Uterus (tissue), 4 donors: ENCODE results near the gene MAP4. TPM values are rescaled to one million over a fixed set of nuclear protein-coding genes. Genes with fewer than 3 reads are reported as not detected.
A peak's percentile ranks its signal among the peaks of the same experiment; 100 is the strongest.

ENCODE experiments used
- DNase-seq, 2 donors: peaks; one replicate each; pipeline ENCODE4 v3.0.0-alpha.2; 2019 to 2020
- H3K27ac ChIP-seq, 2 donors: fragments of 200-600 bp; sonication (generic); 1 replicate in 1 of 2; 2 replicates in 1 of 2; pipeline ENCODE4 v1.5.1; 2016 to 2018
- H3K27me3 ChIP-seq, 2 donors: fragments of 200-600 bp; sonication (generic); one replicate each; pipeline ENCODE4 v1.5.1; 2018 to 2019; ENCODE audit warnings: control low read depth in 1 of 2
- H3K36me3 ChIP-seq, 2 donors: fragments of 200-600 bp; sonication (generic); one replicate each; pipeline ENCODE4 v1.5.1; 2019; ENCODE audit warnings: control low read depth in 1 of 2
- H3K4me1 ChIP-seq, 2 donors: fragments of 200-600 bp; sonication (generic); one replicate each; pipeline ENCODE4 v1.5.1; 2018 to 2019; ENCODE audit warnings: control low read depth in 1 of 2
- H3K4me3 ChIP-seq, 2 donors: fragments of 200-600 bp; sonication (generic); 1 replicate in 1 of 2; 2 replicates in 1 of 2; pipeline ENCODE4 v1.5.1; 2018 to 2019; ENCODE audit warnings: mild to moderate bottlenecking in 1 of 2
- H3K9me3 ChIP-seq, 2 donors: fragments of 200-600 bp; sonication (generic); one replicate each; pipeline ENCODE4 v1.5.1; 2019; ENCODE audit warnings: control low read depth in 1 of 2
- POLR2A ChIP-seq, 2 donors: fragments of 450-650 bp; IDR thresholded peaks; one replicate each; pipeline ENCODE4 v1.6.1; 2016; ENCODE audit warnings: antibody characterized with exemption in 2 of 2, mild to moderate bottlenecking in 1 of 2, moderate library complexity in 1 of 2
- intact Hi-C: fragments of 100-400 bp; cut with DNase I; formaldehyde crosslinking; loops from one replicate; pipeline ENCODE4 v1.15.1; 2023; ENCODE audit warnings: low total_unique reads
- total RNA-seq, 4 donors: library from RNA; depleted of rRNA in 3 of 4; stranded (reverse); fragments of >200 nt in 3 of 4; gene quantifications; one replicate each; pipeline versions ENCODE4 v1.1.0 to v1.2.4, GENCODE V29; 2014 to 2023
- TF ChIP-seq, protein P1 (sequence below), 4 experiments: fragments of 200-600 bp in 2 of 4; fragments of 450-650 bp in 2 of 4; sonication (generic) in 2 of 4; IDR thresholded peaks; one replicate each; pipeline ENCODE4 v1.5.1; 2016 to 2019; ENCODE audit warnings: antibody characterized with exemption in 4 of 4, mild to moderate bottlenecking in 2 of 4, moderate library complexity in 1 of 4
- donor health status: DM: yes; HTN: yes; CAD: no.

Gene MAP4
- total RNA-seq, 4 donors from 2014 or later: 51.5 to 264 (median 79.7) TPM

DNA sequence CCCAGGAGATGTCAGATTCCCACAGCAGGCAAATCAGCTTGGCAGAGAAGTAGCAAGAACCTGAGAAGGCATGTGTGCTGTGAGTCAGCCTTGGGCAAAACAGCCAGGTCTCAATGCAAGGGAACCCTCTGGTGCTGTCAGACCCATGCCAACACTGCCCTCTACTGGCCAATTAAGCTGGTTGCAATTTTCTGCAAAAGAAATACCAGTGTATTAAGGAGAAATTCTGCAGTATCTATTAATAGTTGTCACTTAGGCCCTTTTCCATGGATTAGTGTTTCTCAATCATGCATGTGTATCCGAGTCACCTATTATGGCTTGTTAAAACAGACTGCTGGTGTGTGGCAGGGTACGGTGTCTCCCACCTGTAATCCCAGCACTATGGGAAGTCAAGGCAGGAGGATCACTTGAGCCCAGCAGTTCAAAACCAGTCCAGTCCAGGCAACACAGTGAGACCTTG, 26.2 kb downstream of the MAP4 start:
- intact Hi-C loops: loop anchor here (5.0 kb wide), 1 partner anchor 153 kb away; no protein-coding TSS in a partner anchor
- H3K27ac ChIP-seq: peak overlapping the region; percentile 8 to 66
- no peaks in the 10 kb centered on the region for H3K9me3 ChIP-seq
- H3K36me3 ChIP-seq: no peaks in the 10 kb centered on the region
- TF ChIP-seq, protein P1, sequence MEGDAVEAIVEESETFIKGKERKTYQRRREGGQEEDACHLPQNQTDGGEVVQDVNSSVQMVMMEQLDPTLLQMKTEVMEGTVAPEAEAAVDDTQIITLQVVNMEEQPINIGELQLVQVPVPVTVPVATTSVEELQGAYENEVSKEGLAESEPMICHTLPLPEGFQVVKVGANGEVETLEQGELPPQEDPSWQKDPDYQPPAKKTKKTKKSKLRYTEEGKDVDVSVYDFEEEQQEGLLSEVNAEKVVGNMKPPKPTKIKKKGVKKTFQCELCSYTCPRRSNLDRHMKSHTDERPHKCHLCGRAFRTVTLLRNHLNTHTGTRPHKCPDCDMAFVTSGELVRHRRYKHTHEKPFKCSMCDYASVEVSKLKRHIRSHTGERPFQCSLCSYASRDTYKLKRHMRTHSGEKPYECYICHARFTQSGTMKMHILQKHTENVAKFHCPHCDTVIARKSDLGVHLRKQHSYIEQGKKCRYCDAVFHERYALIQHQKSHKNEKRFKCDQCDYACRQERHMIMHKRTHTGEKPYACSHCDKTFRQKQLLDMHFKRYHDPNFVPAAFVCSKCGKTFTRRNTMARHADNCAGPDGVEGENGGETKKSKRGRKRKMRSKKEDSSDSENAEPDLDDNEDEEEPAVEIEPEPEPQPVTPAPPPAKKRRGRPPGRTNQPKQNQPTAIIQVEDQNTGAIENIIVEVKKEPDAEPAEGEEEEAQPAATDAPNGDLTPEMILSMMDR (IDR thresholded peaks at IDR 0.05): peak; percentile 90 to 97 (median 90)
- TF ChIP-seq POLR2A (IDR thresholded peaks at IDR 0.05): no peak
- peak; percentile 75 to 89 for DNase-seq
- no peak overlapping the region for H3K4me3 ChIP-seq
- H3K27me3 ChIP-seq: no peaks in the 10 kb centered on the region
- no peaks in the 10 kb centered on the region for H3K4me1 ChIP-seq

DNA sequence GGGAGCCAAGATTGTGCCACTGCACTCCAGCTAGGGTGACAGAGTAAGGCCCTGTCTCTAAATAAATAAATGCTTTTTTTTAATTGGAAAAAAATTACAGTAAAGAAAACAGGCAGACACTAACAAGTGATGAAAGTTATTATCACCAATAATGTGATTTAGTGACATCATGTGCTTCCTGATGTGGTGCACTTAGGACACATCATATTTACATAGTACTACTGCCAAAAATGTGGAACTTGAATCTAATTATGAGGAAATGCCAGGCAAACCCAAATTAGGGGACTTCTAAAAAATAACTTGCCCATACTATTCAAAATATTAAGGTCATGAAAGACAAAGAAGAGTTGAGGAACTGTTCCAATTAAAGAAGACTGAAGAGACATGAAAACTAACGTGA, 30.8 kb downstream of the MAP4 start:
- intact Hi-C loops: no loop called here
- Histone ChIP-seq H3K9me3 (no peaks in the 10 kb centered on the region), H3K27me3 (no peaks in the 10 kb centered on the region), H3K4me1 (no peaks in the 10 kb centered on the region), H3K36me3 (no peaks in the 10 kb centered on the region), H3K27ac (no peak overlapping the region), H3K4me3 (no peak overlapping the region)
- no peak for DNase-seq
- TF ChIP-seq, protein P1 (IDR thresholded peaks at IDR 0.05): no peak
- no peak for TF ChIP-seq POLR2A (IDR thresholded peaks at IDR 0.05)

DNA sequence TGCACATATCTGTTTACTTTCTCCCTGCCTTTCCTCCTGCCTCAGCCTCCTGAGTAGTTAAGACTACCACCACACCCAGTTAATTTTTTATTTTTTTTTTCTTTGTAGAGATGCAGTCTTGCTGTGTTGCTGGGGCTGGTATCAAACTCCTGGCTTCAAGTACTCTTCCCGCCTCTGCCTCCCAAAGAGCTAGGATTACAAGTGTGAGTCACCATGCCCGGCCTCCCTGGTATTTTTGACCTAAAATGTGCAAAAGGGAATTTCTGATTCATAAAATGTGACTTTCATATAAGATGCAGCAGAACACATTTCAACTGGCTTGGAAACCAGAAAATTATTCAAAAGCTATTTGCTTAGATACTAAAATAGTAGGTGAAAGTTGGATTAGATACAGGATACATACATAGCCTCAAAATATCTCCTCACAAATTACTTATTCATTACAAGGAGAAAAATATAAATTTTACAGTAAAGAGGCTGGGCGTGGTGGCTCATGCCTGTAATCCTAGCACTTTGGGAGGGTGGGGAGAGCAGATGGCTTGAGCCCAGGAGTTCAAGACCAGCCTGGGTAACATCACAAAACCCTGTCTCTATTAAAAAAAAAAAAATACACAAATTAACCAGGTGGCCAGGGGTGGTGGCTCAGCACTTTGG, 32.0 kb downstream of the MAP4 start:
- intact Hi-C loops: no loop called here
- Histone ChIP-seq H3K27ac (no peak overlapping the region), H3K36me3 (no peaks in the 10 kb centered on the region), H3K27me3 (no peaks in the 10 kb centered on the region), H3K9me3 (no peaks in the 10 kb centered on the region), H3K4me1 (no peaks in the 10 kb centered on the region), H3K4me3 (no peak overlapping the region)
- TF ChIP-seq, protein P1 (IDR thresholded peaks at IDR 0.05): no peak
- no peak for TF ChIP-seq POLR2A (IDR thresholded peaks at IDR 0.05)
- no peak for DNase-seq

DNA sequence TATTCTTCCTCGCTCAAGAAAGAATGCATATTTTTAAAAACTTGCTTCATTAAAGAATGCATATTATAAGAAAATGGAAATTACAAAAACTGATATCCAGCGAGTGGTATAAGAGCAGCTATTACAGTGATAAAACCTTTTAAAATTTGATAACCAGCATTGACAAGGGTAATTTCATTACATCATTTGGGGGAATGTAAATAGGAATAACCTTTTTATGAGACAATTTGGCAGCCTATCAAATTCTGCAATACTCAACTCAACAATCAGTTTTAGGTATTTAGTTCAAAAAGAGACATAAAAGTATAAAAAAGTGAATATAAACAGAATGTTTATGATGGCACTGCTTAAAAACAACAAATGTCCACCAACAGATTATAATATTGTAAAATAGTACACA, 35.4 kb downstream of the MAP4 start:
- Histone ChIP-seq H3K4me1 (no peaks in the 10 kb centered on the region), H3K27me3 (no peaks in the 10 kb centered on the region), H3K9me3 (no peaks in the 10 kb centered on the region), H3K36me3 (no peaks in the 10 kb centered on the region), H3K27ac (no peak overlapping the region), H3K4me3 (no peak overlapping the region)
- DNase-seq: no peak
- no peak for TF ChIP-seq POLR2A (IDR thresholded peaks at IDR 0.05)
- TF ChIP-seq, protein P1 (IDR thresholded peaks at IDR 0.05): no peak
- intact Hi-C loops: no loop called here

DNA sequence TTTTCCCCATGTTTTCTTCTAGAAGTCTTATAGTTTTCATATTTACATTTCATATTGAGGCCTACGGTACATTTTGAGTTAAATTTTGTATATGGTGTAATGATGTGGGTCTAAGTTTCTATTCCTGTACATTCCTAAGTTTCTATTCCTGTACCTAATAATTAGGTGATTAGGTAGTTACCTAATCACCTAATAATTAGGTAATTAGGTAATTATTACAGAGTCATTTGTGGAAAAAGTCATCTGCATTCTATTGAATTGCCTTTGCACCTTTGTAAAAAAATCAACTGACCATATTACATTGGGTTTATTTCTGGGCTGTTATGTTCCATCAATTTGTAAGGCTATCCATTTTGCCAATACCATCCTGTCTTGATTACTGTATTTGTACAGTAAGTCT, 37.1 kb downstream of the MAP4 start:
- Histone ChIP-seq H3K36me3 (no peaks in the 10 kb centered on the region), H3K27me3 (no peaks in the 10 kb centered on the region), H3K4me1 (no peaks in the 10 kb centered on the region), H3K9me3 (no peaks in the 10 kb centered on the region), H3K4me3 (no peak overlapping the region), H3K27ac (no peak overlapping the region)
- no peak for DNase-seq
- TF ChIP-seq, protein P1 (IDR thresholded peaks at IDR 0.05): no peak
- TF ChIP-seq POLR2A (IDR thresholded peaks at IDR 0.05): no peak
- intact Hi-C loops: no loop called here
